ENCODE data around the gene KIF20B. TPM values are rescaled to one million over a fixed set of nuclear protein-coding genes. Genes with fewer than 3 reads are reported as not detected.

KIF20B gene
- 9.3 and 11.8 TPM in 2 replicates for total RNA-seq (2014; rRNA removed; shearing (Covaris generic); ENCODE audit: low replicate concordance)

GRCh38 chr10:89701242-89702120, at the start of gene KIF20B:
KIF20B (plus strand) TSS chr10:89701590; CDS start chr10:89705295, 3,705 bp downstream.
- DNase-seq (ENCODE audit: low read depth) = peak; percentile 95
- in situ Hi-C loops (cut with HindIII; ENCODE audit: low pct_unique_long_range_greater_than_20kb, low sequenced_read_pairs) = no loop called here

GRCh38 chr10:89651916-89652573, 49.3 kb upstream of the KIF20B start:
- DNase-seq (ENCODE audit: low read depth) = no peak
- in situ Hi-C loops (cut with HindIII; ENCODE audit: low pct_unique_long_range_greater_than_20kb, low sequenced_read_pairs) = no loop called here

GRCh38 chr10:89652806-89653370, 48.5 kb upstream of the KIF20B start:
- no peak for DNase-seq (ENCODE audit: low read depth)
- in situ Hi-C loops (cut with HindIII; ENCODE audit: low pct_unique_long_range_greater_than_20kb, low sequenced_read_pairs) = no loop called here

- DNase-seq (ENCODE audit: low read depth) = peak; percentile 30
- in situ Hi-C loops (cut with HindIII; ENCODE audit: low pct_unique_long_range_greater_than_20kb, low sequenced_read_pairs) = no loop called here
Measured at GRCh38 chr10:89653410-89653869, 48.0 kb upstream of the KIF20B start.

- in situ Hi-C loops (cut with HindIII; ENCODE audit: low pct_unique_long_range_greater_than_20kb, low sequenced_read_pairs) = no loop called here
Measured at GRCh38 chr10:89655722-89656121, 45.7 kb upstream of the KIF20B start.

GRCh38 chr10:89657302-89657701, 44.1 kb upstream of the KIF20B start:
- no peak for DNase-seq (ENCODE audit: low read depth)
- in situ Hi-C loops (cut with HindIII; ENCODE audit: low pct_unique_long_range_greater_than_20kb, low sequenced_read_pairs) = no loop called here

More at GRCh38 chr10:89655722-89656121, 45.7 kb upstream of the KIF20B start:
- DNase-seq (ENCODE audit: low read depth) = no peak

- DNase-seq (ENCODE audit: low read depth) = no peak
- in situ Hi-C loops (cut with HindIII; ENCODE audit: low pct_unique_long_range_greater_than_20kb, low sequenced_read_pairs) = no loop called here
Measured at GRCh38 chr10:89659143-89660131, 42.0 kb upstream of the KIF20B start.

GRCh38 chr10:89662596-89662995, 38.8 kb upstream of the KIF20B start:
- DNase-seq (ENCODE audit: low read depth) = no peak
- in situ Hi-C loops (cut with HindIII; ENCODE audit: low pct_unique_long_range_greater_than_20kb, low sequenced_read_pairs) = no loop called here

- in situ Hi-C loops (cut with HindIII; ENCODE audit: low pct_unique_long_range_greater_than_20kb, low sequenced_read_pairs) = no loop called here
- no peak for DNase-seq (ENCODE audit: low read depth)
Measured at GRCh38 chr10:89663144-89663543, 38.2 kb upstream of the KIF20B start.

GRCh38 chr10:89664203-89664602, 37.2 kb upstream of the KIF20B start:
- no peak for DNase-seq (ENCODE audit: low read depth)
- in situ Hi-C loops (cut with HindIII; ENCODE audit: low pct_unique_long_range_greater_than_20kb, low sequenced_read_pairs) = no loop called here

GRCh38 chr10:89665302-89665701, 36.1 kb upstream of the KIF20B start:
- in situ Hi-C loops (cut with HindIII; ENCODE audit: low pct_unique_long_range_greater_than_20kb, low sequenced_read_pairs) = no loop called here
- no peak for DNase-seq (ENCODE audit: low read depth)

- DNase-seq (ENCODE audit: low read depth) = no peak
- in situ Hi-C loops (cut with HindIII; ENCODE audit: low pct_unique_long_range_greater_than_20kb, low sequenced_read_pairs) = no loop called here
Measured at GRCh38 chr10:89666138-89666537, 35.3 kb upstream of the KIF20B start.

- DNase-seq (ENCODE audit: low read depth) = no peak
- in situ Hi-C loops (cut with HindIII; ENCODE audit: low pct_unique_long_range_greater_than_20kb, low sequenced_read_pairs) = no loop called here
Measured at GRCh38 chr10:89668386-89669071, 32.9 kb upstream of the KIF20B start.

- in situ Hi-C loops (cut with HindIII; ENCODE audit: low pct_unique_long_range_greater_than_20kb, low sequenced_read_pairs) = no loop called here
- DNase-seq (ENCODE audit: low read depth) = no peak
Measured at GRCh38 chr10:89669985-89670384, 31.4 kb upstream of the KIF20B start.

GRCh38 chr10:89670926-89671325, 30.5 kb upstream of the KIF20B start:
- no peak for DNase-seq (ENCODE audit: low read depth)
- in situ Hi-C loops (cut with HindIII; ENCODE audit: low pct_unique_long_range_greater_than_20kb, low sequenced_read_pairs) = no loop called here

GRCh38 chr10:89677341-89677740, 24.0 kb upstream of the KIF20B start:
- DNase-seq (ENCODE audit: low read depth) = no peak
- in situ Hi-C loops (cut with HindIII; ENCODE audit: low pct_unique_long_range_greater_than_20kb, low sequenced_read_pairs) = no loop called here

- no peak for DNase-seq (ENCODE audit: low read depth)
- in situ Hi-C loops (cut with HindIII; ENCODE audit: low pct_unique_long_range_greater_than_20kb, low sequenced_read_pairs) = no loop called here
Measured at GRCh38 chr10:89679986-89680385, 21.4 kb upstream of the KIF20B start.

Data from Caki2 (cell line).